GM10248 (cell line): Measurements from ENCODE around the gene SCAF11.

ENCODE experiments used
- CTCF ChIA-PET: fragments of 300-600 bp; sonication (Branson Sonifier 250); formaldehyde crosslinking; extraction: SDS; loops from one replicate; lab custom pipeline; 2021; ENCODE audit warnings: antibody characterized with exemption; lab: Yijun Ruan, JAX
- POLR2A ChIA-PET: fragments of 350-650 bp; sonication (Branson Sonifier 250); formaldehyde crosslinking; extraction: SDS; loops from one replicate; lab custom pipeline; 2020; ENCODE audit warnings: antibody characterized with exemption; lab: Yijun Ruan, JAX
- DNase-seq: peaks from one replicate; pipeline ENCODE4 v3.0.0; 2012; ENCODE audit errors: extremely low spot score
- CTCF ChIP-seq: IDR thresholded peaks from 2 replicates; pipeline ENCODE4 v1.5.1; 2012; ENCODE audit warnings: mild to moderate bottlenecking, low read depth; ENCODE audit errors: extremely low read depth, missing control alignments, control extremely low read depth

Gene SCAF11

DNA sequence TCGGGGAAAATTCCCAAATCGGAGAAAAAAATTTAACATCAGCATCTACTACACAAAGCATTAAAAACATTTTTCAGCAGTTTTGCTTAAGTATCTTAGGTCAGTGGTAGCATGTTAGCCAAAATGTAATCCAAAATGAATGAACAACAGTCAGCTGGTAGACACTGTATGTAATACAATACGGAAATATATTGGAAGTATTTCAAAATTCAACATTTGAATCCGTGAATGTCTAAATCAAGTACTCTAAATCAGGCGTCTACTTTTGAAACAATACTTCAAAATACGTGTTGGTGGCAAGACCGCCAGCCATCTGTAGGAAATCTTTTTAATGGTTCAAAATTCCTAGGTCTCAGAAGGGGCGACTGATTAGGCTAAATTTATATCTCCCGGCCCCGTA lies 1.1 kb downstream of the SCAF11 start:
- no peak for DNase-seq
- CTCF ChIA-PET: interaction anchor here (0.6 to 1.8 kb wide), 9 partner anchors 10 to 446 kb away, joined by 3 to 4 read pairs (median 3); no protein-coding TSS in a partner anchor
- POLR2A ChIA-PET: no interaction called here
- no peak for TF ChIP-seq CTCF

GRCh38 chr12:45988264-45988663 lies 2.1 kb downstream of the SCAF11 start:
- CTCF ChIA-PET: interaction anchor here (1.0 to 1.8 kb wide), 2 partner anchors 10 to 13 kb away, joined by 4 read pairs; no protein-coding TSS in a partner anchor
- DNase-seq: no peak
- POLR2A ChIA-PET: no interaction called here
- TF ChIP-seq CTCF: no peak

DNA sequence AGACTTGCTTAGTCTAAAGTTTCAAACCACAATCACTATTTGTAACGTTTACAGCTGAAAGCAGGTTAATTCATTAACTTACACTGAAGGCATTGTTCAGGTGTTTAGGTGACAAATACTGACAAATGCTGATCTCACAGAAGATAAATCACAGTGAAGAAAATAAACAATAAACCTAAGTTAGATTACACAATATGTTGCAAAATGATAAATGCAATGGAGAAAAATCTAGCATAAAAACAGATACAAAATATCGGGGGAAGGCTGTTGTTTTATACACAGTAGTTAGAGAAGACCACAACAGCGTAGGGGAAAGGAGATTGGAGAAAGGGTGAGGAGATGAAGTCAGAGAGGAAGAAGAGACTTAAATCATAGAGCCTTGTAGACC lies 3.0 kb downstream of the SCAF11 start:
- TF ChIP-seq CTCF: no peak
- no peak for DNase-seq
- ChIA-PET POLR2A (no interaction called here), CTCF (no interaction called here)

- DNase-seq: no peak
- CTCF ChIA-PET: interaction anchor here (1.0 to 4.3 kb wide), 3 partner anchors 11 to 283 kb away, joined by 3 to 14 read pairs (median 3); partner anchors contain the start of gene SLC38A1
- POLR2A ChIA-PET: no interaction called here
- TF ChIP-seq CTCF: no peak
Measured at GRCh38 chr12:45986641-45987339, 3.6 kb downstream of the SCAF11 start.

GRCh38 chr12:45981075-45981837 lies 9.1 kb downstream of the SCAF11 start:
- DNase-seq: no peak
- CTCF ChIA-PET: no interaction called here
- no peak for TF ChIP-seq CTCF
- POLR2A ChIA-PET: no interaction called here

- CTCF ChIA-PET: interaction anchor here (1.0 kb wide), 1 partner anchor 385 kb away, joined by 3 read pairs; no protein-coding TSS in a partner anchor
- no peak for DNase-seq
- no peak for TF ChIP-seq CTCF
- POLR2A ChIA-PET: no interaction called here
Measured at GRCh38 chr12:45980540-45980939, 9.8 kb downstream of the SCAF11 start.
